Tibial artery (tissue), 4 donors: Measurements from ENCODE around the gene VAX1.
"Not testable (repeated sequence)": the region's sequence is repeated elsewhere in the genome, so short reads cannot be mapped to it uniquely, and the experiment has no call there.

Experiments
- DNase-seq, 2 donors: peaks; one replicate each; pipeline ENCODE4 v3.0.0-alpha.2; 2019
- H3K27ac ChIP-seq, 2 donors: fragments of 200-600 bp; sonication (generic) in 1 of 2; 1 replicate in 1 of 2; 2 replicates in 1 of 2; pipeline ENCODE4 v1.5.1; 2018 to 2019; ENCODE audit warnings: mild to moderate bottlenecking in 1 of 2
- H3K27me3 ChIP-seq, 2 donors: fragments of 200-600 bp; sonication (generic) in 1 of 2; one replicate each; pipeline versions ENCODE4 v1.5.1 to v1.6.0; 2016 to 2019
- H3K36me3 ChIP-seq, 3 donors: fragments of 200-600 bp; sonication (generic) in 2 of 3; one replicate each; pipeline ENCODE4 v1.5.1; 2016 to 2019; ENCODE audit warnings: mild to moderate bottlenecking in 2 of 3
- H3K4me1 ChIP-seq, 4 donors: fragments of 200-600 bp; sonication (generic) in 2 of 4; 1 replicate in 3 of 4; 2 replicates in 1 of 4; pipeline ENCODE4 v1.5.1; 2016 to 2019
- H3K4me3 ChIP-seq, 2 donors: fragments of 200-600 bp; sonication (generic) in 1 of 2; 1 replicate in 1 of 2; 2 replicates in 1 of 2; pipeline ENCODE4 v1.5.1; 2018 to 2019; ENCODE audit warnings: mild to moderate bottlenecking in 2 of 2
- H3K9me3 ChIP-seq, 3 donors: fragments of 200-600 bp; sonication (generic) in 1 of 3; one replicate each; pipeline ENCODE4 v1.5.1; 2016 to 2019
- intact Hi-C: fragments of 100-400 bp; cut with DNase I; formaldehyde crosslinking; loops from one replicate; pipeline ENCODE4 v1.15.0; 2023; ENCODE audit warnings: low total_unique reads
- TF ChIP-seq, protein P1 (sequence below), 2 experiments: fragments of 200-600 bp in 1 of 2; fragments of 450-650 bp in 1 of 2; IDR thresholded peaks; one replicate each; pipeline ENCODE4 v1.5.1; 2017 to 2019; ENCODE audit warnings: antibody characterized with exemption in 2 of 2, mild to moderate bottlenecking in 1 of 2, moderate library complexity in 1 of 2

VAX1 gene

GRCh38 chr10:117132751-117133231 lies 5.3 kb downstream of the VAX1 start:
- intact Hi-C loops, result no loop called here
- TF ChIP-seq, protein P1, sequence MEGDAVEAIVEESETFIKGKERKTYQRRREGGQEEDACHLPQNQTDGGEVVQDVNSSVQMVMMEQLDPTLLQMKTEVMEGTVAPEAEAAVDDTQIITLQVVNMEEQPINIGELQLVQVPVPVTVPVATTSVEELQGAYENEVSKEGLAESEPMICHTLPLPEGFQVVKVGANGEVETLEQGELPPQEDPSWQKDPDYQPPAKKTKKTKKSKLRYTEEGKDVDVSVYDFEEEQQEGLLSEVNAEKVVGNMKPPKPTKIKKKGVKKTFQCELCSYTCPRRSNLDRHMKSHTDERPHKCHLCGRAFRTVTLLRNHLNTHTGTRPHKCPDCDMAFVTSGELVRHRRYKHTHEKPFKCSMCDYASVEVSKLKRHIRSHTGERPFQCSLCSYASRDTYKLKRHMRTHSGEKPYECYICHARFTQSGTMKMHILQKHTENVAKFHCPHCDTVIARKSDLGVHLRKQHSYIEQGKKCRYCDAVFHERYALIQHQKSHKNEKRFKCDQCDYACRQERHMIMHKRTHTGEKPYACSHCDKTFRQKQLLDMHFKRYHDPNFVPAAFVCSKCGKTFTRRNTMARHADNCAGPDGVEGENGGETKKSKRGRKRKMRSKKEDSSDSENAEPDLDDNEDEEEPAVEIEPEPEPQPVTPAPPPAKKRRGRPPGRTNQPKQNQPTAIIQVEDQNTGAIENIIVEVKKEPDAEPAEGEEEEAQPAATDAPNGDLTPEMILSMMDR (IDR thresholded peaks at IDR 0.05), result no peak
- peaks cover 0 to 91% of the 10 kb centered on the region in 2 donors for H3K27me3 ChIP-seq
- H3K9me3 ChIP-seq, result no peaks in the 10 kb centered on the region
- peaks cover 0 to 45% (median 32%) of the 10 kb centered on the region in 4 donors for H3K4me1 ChIP-seq
- H3K27ac ChIP-seq, result no peak overlapping the region
- no peaks in the 10 kb centered on the region for H3K36me3 ChIP-seq
- DNase-seq, result peak in 1 of 2 donors; percentile 59
- no peak overlapping the region for H3K4me3 ChIP-seq

DNA sequence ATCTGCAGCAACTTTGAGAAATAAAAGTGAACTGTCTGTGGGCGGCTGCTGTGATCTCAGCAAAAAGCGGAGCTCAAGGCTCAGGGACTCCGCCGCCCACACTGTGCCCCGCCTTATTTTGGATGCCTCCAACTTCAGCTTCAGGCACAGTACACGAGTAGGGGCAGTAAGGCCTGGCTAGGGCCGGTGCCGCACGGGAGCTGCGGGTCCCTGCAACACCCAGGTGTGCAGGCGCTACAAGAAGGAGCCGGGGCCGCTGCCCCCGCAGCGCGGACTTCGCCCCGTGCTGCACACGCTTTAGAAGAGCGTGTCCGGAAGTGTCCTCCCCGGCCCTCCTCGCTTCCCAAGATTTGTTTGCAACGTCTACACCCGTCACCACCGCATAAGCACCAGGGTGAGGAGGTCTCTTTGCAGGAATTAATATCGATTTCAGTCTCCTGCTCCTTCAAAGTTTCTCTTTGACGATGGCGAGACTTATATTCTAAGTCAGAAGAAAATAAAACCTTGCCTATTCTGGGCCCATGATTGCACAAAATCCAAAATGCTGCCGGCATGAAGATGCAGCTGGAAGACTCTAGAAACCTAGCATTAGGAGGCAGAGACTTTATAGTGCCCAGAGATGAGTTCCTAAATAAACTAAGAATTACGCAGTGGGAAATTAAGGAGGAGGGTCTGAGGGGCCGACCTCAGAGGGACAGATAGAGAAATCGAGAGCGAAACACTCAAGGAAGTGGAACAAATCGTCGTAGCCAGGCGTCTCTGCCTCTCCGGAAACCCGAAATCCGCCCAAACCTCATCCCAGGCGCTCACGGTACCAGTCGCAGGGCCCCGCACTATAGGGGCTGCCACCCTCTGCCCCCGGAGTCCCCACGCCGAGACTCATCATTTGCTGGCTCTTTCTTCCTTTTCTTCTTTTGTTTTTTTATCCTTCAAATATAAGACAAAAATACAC lies 6.4 kb downstream of the VAX1 start:
- no peaks in the 10 kb centered on the region for H3K36me3 ChIP-seq
- no peak overlapping the region for H3K27ac ChIP-seq
- TF ChIP-seq, protein P1 (IDR thresholded peaks at IDR 0.05), result no peak
- intact Hi-C loops, result no loop called here
- no peaks in the 10 kb centered on the region for H3K9me3 ChIP-seq
- H3K27me3 ChIP-seq, result peaks cover 0 to 91% of the 10 kb centered on the region in 2 donors
- H3K4me3 ChIP-seq, result peak overlapping the region in 1 of 2 donors; percentile 1
- peak in 1 of 2 donors; percentile 41 for DNase-seq
- H3K4me1 ChIP-seq, result peaks cover 0 to 33% (median 21%) of the 10 kb centered on the region in 4 donors

DNA sequence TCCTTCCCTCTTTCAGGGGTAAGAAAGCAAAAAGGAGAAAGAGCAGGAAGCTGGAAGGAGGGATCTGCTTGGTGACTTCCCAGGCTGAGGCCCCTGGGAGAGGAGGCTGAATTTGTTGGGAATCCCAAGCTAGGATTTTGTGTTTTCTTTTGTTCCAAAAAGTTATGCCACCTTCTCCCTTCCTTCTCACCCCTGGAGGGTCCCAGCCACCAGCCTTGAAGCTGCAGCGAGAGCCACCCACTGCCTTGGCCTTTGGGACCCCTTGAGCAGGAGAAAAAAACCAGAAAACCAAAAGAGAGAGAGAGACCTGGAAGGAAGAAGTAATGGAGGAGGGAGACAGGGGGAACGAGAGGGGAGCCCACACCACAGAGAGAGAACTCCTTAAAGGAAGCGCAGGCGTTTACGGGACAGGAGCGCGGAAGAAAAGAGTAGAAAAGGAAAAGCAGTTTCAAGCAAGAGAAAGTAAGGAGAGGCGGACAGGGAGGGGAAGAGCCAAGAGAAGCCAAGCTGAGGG lies 7.2 kb downstream of the VAX1 start:
- no peak for DNase-seq
- H3K4me1 ChIP-seq, result peaks cover 0 to 31% (median 19%) of the 10 kb centered on the region in 4 donors
- no peaks in the 10 kb centered on the region for H3K9me3 ChIP-seq
- intact Hi-C loops, result no loop called here
- no peak overlapping the region for H3K27ac ChIP-seq
- no peak overlapping the region for H3K4me3 ChIP-seq
- TF ChIP-seq, protein P1 (IDR thresholded peaks at IDR 0.05), result no peak
- no peaks in the 10 kb centered on the region for H3K36me3 ChIP-seq
- peaks cover 0 to 88% of the 10 kb centered on the region in 2 donors for H3K27me3 ChIP-seq

GRCh38 chr10:117130346-117130745 lies 7.7 kb downstream of the VAX1 start:
- Histone ChIP-seq H3K27ac (no peak overlapping the region), H3K9me3 (no peaks in the 10 kb centered on the region), H3K4me3 (no peak overlapping the region), H3K4me1 (peaks cover 0 to 31% (median 19%) of the 10 kb centered on the region in 4 donors), H3K36me3 (no peaks in the 10 kb centered on the region), H3K27me3 (peaks cover 0 to 85% of the 10 kb centered on the region in 2 donors)
- peak in 1 of 2 donors; percentile 29 for DNase-seq
- intact Hi-C loops, result no loop called here
- TF ChIP-seq, protein P1 (IDR thresholded peaks at IDR 0.05), result no peak

DNA sequence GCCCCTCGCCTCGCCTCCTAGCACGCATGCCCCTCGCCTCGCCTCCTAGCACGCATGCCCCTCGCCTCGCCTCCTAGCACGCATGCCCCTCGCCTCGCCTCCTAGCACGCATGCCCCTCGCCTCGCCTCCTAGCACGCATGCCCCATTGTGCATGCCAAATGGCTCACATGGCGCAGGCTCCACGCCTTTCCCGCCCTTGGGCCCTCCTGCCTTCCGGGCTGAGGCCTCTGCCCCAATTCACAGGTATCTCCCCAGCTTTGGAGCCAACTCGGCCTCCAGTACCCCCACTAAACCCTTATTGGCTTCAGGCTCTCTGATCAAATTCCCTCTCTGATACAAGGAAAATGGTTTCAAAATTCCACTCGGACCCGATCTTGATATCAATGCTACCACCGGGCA lies 11.4 kb downstream of the VAX1 start:
- H3K4me1 ChIP-seq, H3K9me3 ChIP-seq, H3K4me3 ChIP-seq, DNase-seq, intact Hi-C loops, H3K36me3 ChIP-seq, H3K27ac ChIP-seq: not testable (repeated sequence)
- peaks cover 0 to 54% of the 10 kb centered on the region in 2 donors for H3K27me3 ChIP-seq

DNA sequence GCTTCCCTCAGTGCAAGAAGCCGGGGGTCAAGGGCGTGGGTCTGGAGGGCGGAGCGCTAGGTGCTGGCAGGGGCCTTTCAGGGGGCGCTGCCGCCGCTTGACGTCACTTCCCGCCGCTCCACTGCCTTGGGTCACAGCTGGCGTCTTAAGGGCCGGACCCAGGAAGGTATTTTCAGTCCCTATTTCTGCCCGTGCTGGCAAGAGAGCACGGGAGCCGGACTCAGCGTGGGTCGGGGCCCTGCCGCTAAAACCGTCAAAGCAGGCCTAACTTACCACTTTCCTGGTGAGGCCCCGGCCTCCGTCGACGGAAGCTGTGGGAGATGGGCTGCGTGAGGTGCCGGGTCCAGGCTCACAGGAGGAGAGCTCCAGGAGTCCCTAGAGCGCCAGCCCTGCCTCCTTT lies 12.0 kb downstream of the VAX1 start:
- intact Hi-C loops, result no loop called here
- H3K27ac ChIP-seq, result no peak overlapping the region
- H3K4me3 ChIP-seq, result no peak overlapping the region
- DNase-seq, result no peak
- peaks cover 0 to 48% of the 10 kb centered on the region in 2 donors for H3K27me3 ChIP-seq
- no peaks in the 10 kb centered on the region for H3K36me3 ChIP-seq
- H3K4me1 ChIP-seq, result no peaks in the 10 kb centered on the region
- TF ChIP-seq, protein P1 (IDR thresholded peaks at IDR 0.05), result no peak
- no peaks in the 10 kb centered on the region for H3K9me3 ChIP-seq
